Activated CD4-positive, alpha-beta T cell treated with anti-CD3 and anti-CD28 coated beads, Interleukin-2, Interleukin-6, amounts not matched to agents 100 ng/mL and 50 ng/mL, durations not matched to agents 16 hours and 8 hours (primary cell): ENCODE results near the gene ANAPC15.

Experiments used
- DNase-seq: peaks from one replicate; pipeline ENCODE4 v3.0.0-alpha.2; 2020

Gene ANAPC15

GRCh38 chr11:72084076-72084475 is 28.4 kb downstream of the ANAPC15 start:
- no peak for DNase-seq

- DNase-seq = no peak
Measured at GRCh38 chr11:72083414-72083813, 29.1 kb downstream of the ANAPC15 start.

- DNase-seq = no peak
Measured at GRCh38 chr11:72081821-72082453, 30.6 kb downstream of the ANAPC15 start.

GRCh38 chr11:72081184-72081644 is 31.3 kb downstream of the ANAPC15 start:
- no peak for DNase-seq

GRCh38 chr11:72080326-72081183 is 31.9 kb downstream of the ANAPC15 start, which contains the start of the genes LRRC51 and NUMA1:
TSS of gene LRRC51 (plus strand) at chr11:72080850. CDS start at chr11:72089084, 8,234 bp downstream.
TSS of gene NUMA1 (minus strand) at chr11:72080542. CDS start at chr11:72035943, 44,599 bp downstream.
- DNase-seq = peak; percentile 99

GRCh38 chr11:72079819-72080325 is 32.6 kb downstream of the ANAPC15 start:
- DNase-seq = no peak

- no peak for DNase-seq
Measured at GRCh38 chr11:72078477-72078876, 34.0 kb downstream of the ANAPC15 start.

DNA sequence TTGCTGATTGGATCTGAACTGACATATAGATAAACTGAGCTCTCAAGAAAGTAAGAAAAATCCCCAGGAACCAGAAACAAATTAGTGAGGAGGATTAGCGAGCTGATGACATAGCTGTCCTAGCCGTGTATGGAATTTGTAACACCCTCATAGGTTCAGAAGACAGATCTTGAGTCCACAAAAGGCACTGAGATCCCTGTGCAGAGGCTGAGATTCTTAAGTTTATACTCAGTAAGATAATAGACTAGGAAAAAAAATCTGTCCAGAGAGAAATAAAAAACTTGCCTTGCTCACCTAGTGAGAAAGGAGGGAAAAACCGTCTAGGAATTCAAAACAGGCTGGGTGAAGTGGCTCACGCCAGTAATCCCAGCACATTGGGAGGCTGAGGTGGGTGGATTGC is 36.7 kb downstream of the ANAPC15 start:
- DNase-seq = no peak

DNA sequence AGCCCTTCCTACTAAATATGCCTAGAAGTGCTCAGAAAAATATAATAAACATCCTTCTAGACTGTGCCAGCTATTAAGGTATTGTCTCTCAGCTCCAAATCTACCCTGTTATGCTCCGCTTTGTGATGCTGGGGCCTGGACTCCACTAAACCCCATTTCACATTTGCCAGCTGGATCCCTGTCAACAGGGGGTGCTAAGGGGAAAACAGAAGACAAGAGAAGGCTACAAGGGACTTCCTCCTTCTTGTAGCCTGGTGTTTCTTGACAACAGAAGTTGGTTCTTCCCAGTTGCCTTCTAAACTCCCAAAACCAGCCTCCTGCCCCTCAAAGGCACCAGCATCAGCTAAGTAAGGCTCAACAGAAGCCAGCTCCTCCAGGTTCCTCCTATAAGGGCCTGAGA is 37.4 kb downstream of the ANAPC15 start:
- no peak for DNase-seq

DNA sequence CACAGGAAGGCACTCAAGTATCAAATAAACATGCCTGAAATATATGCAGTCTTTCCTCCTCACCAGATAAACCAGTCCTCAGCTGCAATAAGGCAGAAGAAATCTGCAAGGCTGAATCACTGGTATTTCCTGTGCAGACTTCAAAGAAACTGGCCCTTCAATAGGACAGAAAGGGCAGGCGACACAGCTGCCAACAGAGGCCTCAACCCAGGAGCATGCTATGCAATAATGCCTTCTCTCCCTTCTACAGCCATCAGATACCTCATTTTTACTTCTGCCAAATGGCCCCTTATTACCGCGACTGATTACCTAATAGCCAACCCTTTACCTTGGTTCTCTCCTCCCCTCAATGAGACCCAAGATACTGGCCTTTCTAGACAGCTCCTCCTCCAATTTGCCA is 40.1 kb downstream of the ANAPC15 start:
- no peak for DNase-seq

GRCh38 chr11:72070491-72070890 is 42.0 kb downstream of the ANAPC15 start:
- DNase-seq = no peak

GRCh38 chr11:72069787-72070251 is 42.7 kb downstream of the ANAPC15 start:
- peak; percentile 18 for DNase-seq

DNA sequence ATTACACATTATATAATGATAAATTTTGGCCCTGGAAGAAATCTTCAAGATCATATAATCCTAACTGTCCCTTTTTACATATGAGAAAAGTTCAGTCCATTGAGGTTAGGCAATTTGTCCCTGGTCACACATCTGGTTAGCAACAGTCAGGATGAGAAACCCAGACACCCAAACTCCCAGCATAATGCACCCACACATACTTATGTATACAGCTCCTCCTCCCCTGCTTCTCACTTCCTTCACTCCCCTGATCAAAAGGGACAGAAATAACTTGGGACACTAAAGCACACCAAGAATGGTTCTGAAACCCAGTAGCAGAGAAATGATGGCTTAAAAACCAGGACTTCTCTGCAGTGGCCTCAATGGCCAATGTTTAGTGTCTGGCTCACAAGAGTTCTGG is 43.3 kb downstream of the ANAPC15 start:
- no peak for DNase-seq

GRCh38 chr11:72067676-72068075 is 44.8 kb downstream of the ANAPC15 start:
- DNase-seq = no peak

DNA sequence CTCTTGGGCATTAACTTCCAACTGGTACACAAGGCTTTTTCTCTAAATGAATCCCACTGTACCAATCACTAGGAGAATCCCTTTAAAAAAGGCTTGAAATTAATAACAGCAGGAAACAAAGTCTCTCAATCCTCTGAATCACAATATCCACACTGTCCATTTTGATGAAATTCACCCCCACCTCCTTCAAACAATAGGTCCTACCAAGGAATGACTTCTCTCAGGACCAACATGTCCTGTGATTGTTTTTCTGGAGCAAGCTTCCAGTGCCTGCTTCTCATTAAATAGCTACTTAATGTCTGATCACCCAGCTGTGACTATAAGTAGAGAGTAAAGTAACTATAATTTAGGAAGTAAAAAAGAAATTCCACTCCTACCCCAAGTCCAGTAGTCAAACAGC is 45.2 kb downstream of the ANAPC15 start:
- no peak for DNase-seq

- DNase-seq = no peak
Measured at GRCh38 chr11:72066855-72067254, 45.6 kb downstream of the ANAPC15 start.

DNA sequence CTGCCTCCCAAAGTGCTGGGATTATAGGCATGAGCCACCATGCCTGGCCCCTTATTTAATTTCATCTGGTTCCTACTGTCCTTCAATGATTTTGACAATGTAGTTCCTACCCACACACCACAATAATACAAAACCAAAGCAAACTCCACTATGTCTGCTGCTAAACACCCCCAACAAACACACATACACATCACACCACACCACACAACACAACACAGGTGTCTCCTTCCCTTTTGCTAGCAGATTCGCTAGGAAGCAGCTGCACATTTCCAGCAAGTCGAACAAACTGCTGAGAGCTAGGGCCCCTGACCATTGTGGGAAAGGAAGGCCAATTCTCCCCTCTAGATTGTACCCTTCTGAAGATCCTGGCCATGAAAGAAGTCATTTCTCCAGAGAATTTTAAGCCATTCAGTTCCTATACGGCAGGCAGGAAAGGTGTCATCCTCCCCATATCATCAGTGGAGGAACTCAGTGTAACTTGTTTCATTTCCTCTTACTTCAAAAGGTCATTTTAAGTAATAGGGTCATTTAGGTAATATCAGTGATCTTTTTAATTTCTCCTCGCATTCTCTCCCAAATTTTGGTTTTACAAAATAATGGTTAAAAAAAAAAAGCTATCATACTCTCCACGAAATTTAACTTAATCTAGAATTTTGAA is 50.6 kb downstream of the ANAPC15 start:
- no peak for DNase-seq
